GM21786 (cell line): ENCODE results near the gene PHF19.

ENCODE experiments used
- ATAC-seq: cut with Tn5 transposase; IDR thresholded peaks from one replicate; pipeline ENCODE4 v1.9.1; 2021; ENCODE audit not compliant: unreplicated experiment

PHF19 gene

GRCh38 chr9:120855827-120856670 lies 20.9 kb downstream of the PHF19 start:
- no peak for ATAC-seq

GRCh38 chr9:120854596-120855327 lies 22.2 kb downstream of the PHF19 start:
- ATAC-seq = no peak

GRCh38 chr9:120853198-120853597 lies 23.8 kb downstream of the PHF19 start:
- no peak for ATAC-seq

DNA sequence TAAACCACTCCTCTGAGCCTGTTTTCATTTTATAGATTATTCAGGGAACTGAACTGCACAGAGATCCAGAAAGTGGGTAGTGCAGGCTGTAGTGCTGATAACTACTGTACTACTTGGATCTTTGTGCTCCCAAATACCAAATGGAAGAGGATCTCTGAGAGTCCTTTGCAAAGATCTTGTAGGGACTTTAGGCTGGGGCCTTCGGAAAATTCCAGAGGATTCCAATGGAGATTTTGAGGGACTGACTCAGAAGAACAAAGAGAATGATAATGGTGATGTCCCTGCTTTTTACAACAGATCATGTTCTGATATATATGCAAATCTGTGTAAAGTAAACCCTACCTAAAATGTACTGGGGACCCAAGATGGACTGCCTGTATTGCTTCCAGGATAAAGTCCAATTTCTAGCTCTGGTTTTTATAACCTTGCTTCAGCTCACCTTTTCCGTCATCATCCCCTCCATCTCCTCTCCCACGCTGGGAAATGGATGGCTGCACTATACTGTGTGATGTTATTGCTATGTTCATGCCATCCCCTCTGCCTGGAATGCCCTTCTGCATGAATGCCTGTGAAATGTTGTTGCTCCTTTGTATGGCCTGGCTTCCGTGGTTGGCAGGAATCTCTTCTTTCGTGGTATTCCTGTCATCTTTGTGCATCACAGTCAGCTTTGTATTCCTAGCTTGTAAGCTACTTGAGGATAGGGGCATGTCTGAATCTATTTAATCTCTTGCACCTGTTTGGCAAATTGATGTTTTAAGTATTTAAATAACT lies 24.6 kb downstream of the PHF19 start:
- no peak for ATAC-seq

- no peak for ATAC-seq
Measured at GRCh38 chr9:120851449-120851848, 25.5 kb downstream of the PHF19 start.

DNA sequence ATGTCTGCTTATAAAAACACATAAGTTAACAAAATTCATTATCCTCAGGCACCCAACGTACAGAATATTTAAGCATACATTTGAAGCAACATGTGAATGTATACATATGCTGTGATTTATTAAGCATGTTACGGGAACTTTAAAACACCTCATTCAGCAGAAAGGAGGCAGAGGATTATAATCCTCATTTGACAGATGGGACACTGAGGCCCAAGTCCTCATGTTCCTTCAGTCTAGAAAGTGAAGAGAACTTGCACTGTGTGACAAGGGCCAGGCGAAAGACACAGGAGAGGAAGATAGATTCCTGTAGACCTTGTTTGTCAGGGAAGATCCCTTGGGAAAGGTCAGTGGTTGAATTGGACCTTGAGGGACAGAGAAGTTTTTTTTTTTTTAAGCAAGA lies 26.7 kb downstream of the PHF19 start:
- ATAC-seq = no peak

DNA sequence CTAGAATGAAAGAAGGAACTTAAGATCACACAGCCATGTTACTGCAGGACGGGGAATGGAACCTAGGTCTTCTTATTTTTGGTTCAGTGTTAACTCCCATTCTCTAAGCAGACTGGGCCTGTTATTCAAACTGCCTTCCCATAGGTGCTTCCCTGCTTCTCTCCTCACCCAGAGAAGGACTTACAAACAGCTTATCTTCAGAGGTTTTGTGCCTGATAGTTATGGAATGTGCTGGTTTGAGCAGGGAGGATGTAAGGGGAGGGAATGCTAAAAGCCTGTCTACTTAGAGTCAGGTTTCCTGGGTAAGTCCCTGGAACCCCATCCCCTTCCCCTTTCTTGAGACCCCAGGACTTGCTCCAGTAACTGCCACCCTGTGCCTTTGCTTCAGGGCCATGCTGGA lies 30.1 kb downstream of the PHF19 start:
- no peak for ATAC-seq

- no peak for ATAC-seq
Measured at GRCh38 chr9:120846251-120846889, 30.6 kb downstream of the PHF19 start.

GRCh38 chr9:120845255-120845654 lies 31.7 kb downstream of the PHF19 start:
- ATAC-seq = no peak

GRCh38 chr9:120842685-120843485 lies 34.1 kb downstream of the PHF19 start, which contains the start of gene PSMD5:
PSMD5 (minus strand) TSS chr9:120842922; CDS start chr9:120842909, 13 bp downstream.
- peak; percentile 100 for ATAC-seq

- ATAC-seq = no peak
Measured at GRCh38 chr9:120841930-120842684, 34.9 kb downstream of the PHF19 start.

- ATAC-seq = no peak
Measured at GRCh38 chr9:120839146-120839545, 37.8 kb downstream of the PHF19 start.

DNA sequence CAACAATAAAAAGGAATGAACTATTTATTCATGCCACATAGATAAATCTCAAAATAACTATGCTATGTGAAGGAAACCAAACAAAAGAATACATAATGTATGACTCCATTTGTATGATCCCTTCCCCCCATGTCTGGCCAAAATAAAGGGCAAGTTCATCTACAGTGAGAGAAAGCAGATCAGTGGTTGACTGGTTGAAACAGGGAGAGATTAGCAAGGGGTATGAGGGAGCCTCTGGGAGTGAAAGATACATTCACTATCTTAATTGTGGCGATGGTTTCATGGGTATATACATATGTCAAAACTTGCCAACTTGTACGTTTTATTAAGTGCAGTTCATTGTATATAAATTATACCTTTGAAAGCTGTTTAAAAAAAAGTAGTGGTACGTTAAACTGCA lies 39.1 kb downstream of the PHF19 start:
- no peak for ATAC-seq

DNA sequence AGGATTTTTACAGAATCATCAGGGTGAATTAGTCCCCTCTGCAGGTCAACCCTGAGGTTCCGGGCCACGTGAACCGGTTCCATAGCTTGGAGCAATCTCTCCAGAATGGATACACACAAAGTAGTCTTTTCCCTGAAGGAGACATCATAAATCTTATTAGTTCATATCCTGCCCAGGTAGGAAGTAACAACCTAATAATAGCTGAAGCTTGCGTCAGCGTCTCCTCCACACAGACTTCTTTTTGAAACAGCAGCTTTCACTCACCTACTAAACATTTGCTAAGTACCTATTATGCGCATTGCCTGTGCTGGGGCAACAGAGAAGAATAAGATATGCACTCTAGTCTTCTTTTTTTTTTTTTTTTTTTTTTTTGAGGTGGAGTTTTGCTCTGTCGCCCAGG lies 43.7 kb downstream of the PHF19 start:
- ATAC-seq = no peak

- no peak for ATAC-seq
Measured at GRCh38 chr9:120832807-120833206, 44.2 kb downstream of the PHF19 start.

DNA sequence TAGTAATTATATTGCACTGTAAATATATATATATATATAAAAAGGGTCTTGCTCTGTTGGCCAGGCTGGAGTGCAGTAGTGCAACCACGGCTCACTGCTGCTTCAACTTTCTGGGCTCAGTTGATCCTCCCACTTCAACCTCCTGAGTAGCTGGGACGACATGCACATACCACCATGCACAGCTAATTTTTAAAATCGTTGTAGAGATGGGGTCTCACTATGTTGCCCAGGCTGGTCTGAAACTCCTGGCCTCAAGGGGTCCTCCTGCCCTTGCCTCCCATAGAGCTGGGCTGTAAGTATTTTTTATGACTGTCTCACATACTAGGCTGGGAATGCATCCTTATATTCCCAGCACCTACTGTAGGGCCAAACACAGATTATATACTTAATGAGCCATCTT lies 46.1 kb downstream of the PHF19 start:
- no peak for ATAC-seq

GRCh38 chr9:120830151-120830550 lies 46.8 kb downstream of the PHF19 start:
- ATAC-seq = no peak

- no peak for ATAC-seq
Measured at GRCh38 chr9:120829650-120830049, 47.3 kb downstream of the PHF19 start.

DNA sequence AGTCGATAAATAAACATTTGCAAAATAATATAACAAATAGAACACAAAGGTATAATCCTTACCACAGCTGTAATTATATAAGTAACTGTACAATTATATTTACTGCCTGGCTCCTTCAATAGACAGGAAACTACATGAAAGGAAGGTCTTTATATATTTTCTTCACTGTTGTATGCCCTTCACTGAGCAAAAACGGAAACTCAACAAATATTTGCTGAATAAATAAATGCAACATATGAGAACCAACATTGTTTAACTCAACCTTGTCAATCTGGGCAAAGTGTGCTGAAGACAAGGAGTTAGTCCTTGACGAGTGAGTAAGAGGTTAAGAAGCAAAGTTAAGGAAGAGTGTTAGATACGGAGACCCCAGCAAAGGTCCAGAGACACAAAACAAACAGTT lies 56.9 kb downstream of the PHF19 start:
- ATAC-seq = no peak
